HL-60/S4 treated with phorbol 12-myristate 13-acetate at 8.2 ng/mL for 4 days and 3 days (cell line): ENCODE measurements around the gene RAD51B.

Experiments used
- in situ Hi-C: fragments of 300-500 bp; cut with MboI; formaldehyde crosslinking; loops from 2 replicates; pipeline ENCODE4 v1.15.0; 2022; ENCODE audit warnings: low sequenced_read_pairs

Gene RAD51B

DNA sequence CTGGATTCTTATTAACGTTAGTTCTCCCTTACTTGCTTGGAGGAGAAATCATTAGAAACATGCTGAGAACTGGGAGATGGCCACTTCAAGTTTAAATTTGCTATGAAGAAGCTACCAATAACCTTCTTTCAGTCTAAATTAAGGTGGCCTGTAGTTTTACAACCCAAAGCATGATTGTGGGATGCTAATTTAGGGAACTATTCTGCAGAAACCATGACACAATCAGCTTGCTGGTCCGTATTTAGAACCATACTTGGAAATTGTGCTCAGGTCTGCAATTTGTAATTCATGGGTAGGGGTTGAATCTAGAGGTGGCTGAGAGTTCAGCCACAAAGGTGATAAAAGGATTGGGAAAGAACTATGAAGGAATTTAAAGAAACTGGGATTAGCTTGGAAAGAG is 405.7 kb downstream of the RAD51B start:
- in situ Hi-C loops: loop anchor here (25.0 kb wide), 1 partner anchor 587 kb away; no protein-coding TSS in a partner anchor

DNA sequence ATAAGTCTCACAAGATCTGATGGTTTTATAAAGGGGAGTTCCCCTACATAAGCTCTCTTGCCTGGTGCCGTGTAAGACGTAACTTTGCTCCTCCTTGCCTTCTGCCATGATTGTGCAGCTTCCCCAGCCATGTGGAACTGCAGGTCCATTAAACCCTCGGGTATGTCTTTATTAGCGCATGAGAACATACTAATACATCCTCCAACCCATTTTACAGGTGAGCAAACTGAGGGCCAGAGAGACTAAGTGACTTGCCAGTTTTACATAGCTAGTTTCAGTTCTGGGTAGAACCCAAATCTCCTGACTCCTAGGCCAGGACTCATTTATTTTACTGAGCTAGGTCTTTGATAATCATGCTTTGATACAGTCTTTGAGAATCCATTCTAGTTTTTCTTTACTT is 406.9 kb downstream of the RAD51B start:
- in situ Hi-C loops: loop anchor here (25.0 kb wide), 1 partner anchor 586 kb away; no protein-coding TSS in a partner anchor

DNA sequence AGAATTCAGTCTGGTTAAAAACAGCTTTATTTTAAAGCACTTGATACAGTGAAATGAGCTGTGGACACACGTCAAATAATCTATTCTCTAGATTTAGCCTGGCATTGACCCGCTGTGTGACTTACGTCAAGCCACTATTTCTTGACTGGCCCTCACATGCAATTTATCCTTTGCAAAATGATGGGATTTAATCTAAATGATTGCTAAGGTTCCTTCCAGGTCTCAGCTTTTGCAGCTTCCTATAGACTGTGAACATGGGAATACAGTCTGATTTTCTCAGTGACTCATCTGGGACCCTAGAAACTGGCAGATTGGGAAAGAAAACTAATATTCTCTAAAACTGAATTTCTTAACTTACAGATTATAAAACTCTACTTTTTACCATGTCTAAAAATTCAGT is 409.1 kb downstream of the RAD51B start:
- in situ Hi-C loops: loop anchor here (25.0 kb wide), 1 partner anchor 584 kb away; no protein-coding TSS in a partner anchor

DNA sequence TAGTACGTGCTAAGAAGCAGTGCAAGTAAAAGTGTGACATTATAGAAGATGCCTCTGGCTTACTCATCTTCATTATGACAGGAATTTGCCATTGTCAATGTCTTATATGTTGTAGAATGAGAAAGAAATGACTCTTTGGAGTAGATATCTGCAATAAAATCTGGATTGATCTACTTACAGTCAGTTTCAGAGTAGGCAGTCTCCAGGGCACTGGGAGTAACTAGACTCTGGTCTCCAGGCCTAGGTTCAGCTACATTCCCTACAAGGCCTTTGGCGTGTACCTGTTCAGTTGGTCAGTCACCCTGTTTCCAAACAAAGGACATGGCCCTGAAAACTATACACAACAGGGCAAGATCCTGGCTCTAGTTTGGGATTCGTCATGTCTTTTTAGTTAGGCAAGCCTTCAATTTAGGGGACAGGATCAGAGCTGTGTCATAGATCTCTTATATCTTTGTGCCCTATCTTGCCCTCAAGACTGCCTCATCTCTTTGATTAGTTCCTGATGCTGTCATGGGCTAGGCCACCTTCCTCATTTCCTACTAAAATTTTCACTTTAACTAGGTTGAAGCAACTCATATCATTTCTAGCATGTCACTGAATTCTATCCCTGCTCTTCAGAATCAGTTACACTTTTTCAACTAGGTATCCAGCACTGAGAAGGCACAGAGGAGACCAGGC is 410.0 kb downstream of the RAD51B start:
- in situ Hi-C loops: loop anchor here (25.0 kb wide), 1 partner anchor 583 kb away; no protein-coding TSS in a partner anchor

DNA sequence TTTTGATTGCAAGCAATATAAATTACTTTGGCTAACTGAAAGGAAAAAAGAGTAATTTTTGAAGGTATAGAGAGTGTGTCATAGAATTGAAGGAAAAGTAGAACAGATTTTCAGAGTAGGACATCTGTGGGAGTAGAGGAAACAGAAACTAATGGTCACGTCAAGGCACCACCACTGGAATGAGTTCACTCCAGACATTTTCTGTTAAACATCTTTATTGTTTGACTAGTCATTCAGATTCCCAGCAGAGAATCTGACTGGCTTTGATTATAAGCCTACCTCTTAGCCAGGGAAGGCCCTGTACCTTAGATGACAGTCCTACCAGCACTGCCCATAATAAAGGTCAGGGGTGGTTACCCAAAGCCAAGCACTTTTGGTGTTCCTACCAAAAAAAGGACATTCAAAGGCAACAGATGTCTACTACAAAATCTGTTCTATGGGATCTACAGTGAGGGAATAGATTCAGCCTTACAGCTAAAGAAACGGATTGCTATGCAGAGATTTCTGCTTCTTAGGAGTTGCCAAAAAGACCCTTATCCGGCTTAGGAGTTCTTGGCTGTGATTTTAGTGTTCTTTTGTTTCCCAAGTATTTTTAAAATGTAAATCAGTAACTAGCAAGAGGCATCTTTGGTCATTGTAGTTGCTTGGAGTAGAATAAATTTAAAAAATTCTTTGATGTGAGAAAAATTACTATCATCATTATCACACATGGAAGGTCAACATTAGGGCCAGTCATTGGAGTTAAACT is 410.8 kb downstream of the RAD51B start:
- in situ Hi-C loops: loop anchor here (25.0 kb wide), 1 partner anchor 582 kb away; no protein-coding TSS in a partner anchor

DNA sequence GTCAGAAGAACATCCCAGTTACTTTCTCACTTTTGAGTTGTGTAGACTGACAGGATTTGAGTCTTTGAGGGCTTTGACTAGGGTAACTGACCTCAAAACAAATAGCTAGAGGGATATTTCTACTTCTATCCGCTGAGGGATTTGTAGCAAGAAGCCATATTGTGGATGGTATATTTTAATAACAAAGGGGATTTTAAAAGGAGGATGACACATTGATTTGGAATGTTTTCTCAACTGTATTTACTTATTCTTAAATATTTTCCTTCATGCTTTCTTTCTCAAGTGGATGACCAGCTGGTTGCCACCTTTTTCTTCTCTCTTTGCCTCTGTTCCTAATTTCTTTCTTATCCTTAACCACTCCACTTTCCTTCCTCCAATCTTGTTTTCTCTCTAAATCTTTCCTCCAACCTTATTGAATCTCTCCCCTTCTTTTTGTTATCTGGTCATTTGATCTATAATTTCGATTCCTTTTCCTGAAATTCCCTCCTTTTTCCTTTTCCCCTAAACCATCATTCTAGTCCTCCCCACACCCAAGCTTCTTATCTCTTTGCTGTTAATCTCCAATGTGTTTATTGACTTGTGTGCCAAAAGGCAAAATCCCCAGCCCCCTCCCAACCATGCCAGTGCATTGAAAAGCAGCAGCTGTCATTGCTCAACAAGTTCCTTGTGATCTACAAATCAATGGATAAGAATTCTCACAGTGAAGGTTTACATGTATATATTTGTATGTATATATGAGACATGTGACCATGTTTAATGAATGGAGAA is 411.6 kb downstream of the RAD51B start:
- in situ Hi-C loops: loop anchor here (25.0 kb wide), 1 partner anchor 581 kb away; no protein-coding TSS in a partner anchor

DNA sequence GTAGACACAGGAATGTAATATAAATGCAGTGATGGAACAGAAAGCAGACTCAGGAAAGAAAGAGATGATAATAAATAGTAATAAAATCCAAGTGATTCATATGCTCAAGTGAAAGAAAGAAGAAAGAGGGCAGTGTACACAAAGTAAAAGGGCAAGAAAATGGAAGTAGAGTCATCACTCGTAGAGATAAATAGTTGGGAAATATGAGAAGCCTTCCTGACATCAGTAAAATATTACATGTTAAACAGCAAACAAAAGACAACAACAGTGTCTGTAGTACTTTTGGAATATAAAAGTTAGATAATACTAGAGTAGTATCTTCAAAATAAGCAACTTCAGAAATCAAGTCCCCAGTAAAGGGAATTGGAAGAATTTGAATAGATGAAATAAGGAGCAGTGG is 412.3 kb downstream of the RAD51B start:
- in situ Hi-C loops: loop anchor here (25.0 kb wide), 1 partner anchor 580 kb away; no protein-coding TSS in a partner anchor

DNA sequence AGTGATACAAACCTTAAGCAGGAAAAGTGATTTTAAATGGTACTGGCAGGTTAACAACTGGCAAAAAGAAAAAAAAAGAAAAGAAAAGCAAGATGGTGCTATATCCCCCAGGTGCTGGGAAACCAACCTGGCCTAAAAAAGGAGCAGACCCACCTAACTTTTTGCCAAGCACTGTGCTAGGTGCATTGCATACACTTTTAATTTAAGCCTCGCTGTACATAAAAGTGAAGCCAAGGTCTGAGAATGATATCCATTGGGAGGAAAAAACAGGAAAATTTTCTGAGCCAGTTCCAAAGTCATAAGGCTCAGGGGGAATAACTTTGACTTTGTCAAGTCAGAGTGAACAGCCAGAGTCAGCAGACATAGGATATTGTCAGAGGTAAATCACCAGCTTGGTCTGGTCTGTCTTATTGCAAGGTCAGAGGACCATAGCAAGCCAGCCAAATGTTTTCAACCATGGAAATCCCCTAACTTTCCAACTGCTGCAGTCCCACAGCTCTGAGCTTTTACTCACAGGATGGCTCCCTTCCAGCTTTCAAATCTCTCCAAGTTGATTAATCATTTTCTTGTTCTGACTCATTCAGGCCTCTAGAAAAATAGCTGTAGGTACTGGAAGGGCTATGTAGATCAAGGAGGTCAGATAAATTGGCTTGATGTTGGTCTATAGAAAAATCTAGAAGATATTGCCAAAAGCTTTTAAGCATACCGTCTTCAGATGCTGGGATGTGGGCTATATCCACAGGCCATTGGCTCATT is 412.9 kb downstream of the RAD51B start:
- in situ Hi-C loops: loop anchor here (25.0 kb wide), 1 partner anchor 580 kb away; no protein-coding TSS in a partner anchor

DNA sequence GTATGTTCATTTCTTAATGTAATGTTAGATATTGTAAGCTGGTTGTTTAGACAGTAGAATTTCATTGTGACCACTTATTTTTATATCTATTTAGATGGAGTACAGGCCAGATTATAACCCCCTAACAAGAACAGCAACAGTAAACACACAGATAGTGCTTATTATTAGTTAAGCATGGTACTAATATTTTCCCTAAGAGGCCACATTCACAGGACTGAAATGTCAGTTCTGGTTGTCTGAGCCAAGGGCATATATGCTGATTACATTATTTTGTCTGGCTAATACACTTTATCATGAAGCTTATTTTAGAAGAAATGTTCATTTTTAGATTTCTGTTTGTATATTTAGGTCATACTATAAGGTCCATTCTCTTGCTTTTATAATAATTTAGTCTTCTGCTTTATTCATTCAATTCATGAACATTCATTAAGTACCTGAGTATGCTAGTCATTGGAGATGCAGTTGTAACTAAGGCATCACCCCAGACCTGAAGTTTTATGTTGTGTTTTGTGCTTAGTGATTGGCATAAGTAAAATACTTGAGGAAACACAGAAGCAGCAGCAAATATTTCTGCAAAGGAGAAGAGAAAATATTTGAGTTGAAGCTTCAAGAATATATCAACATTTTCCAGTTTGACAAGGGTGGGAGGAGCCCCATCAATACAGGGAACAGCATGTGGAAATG is 413.7 kb downstream of the RAD51B start:
- in situ Hi-C loops: loop anchor here (25.0 kb wide), 1 partner anchor 579 kb away; no protein-coding TSS in a partner anchor

DNA sequence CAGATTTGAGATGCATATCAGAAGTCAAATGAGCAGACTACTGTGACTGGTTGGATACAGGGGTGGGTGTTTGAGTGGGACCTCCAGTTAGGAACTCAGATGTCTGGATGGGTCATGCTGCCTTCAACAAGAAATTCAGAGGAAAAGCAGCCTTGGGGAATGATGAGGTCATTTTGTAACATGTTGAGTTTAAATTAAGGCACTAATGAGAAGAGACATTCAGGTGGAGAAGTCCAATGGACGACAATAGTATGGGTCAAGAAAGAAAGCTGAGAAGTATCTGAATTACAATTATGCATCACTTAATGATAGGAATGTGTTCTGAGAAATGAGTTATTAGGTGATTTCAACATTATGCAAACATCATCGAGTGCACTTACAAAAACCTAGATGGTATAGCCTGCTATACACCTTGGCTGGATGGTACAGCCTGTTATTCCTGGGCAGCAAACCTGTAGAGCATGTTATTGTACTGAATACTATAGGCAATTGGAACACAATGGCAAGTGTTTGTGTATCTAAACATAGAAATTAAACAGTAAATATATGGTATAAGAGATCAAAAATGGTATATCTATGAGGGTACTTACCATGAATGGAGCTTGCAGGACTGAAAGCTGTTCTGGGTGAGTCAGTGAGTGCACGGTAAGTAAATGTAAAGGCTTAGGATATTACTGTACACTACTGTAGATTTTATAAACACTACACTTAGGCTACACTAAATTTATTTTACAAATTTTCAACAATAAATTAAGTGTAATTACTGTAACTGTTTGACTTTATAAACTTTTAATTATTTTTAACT is 414.7 kb downstream of the RAD51B start:
- in situ Hi-C loops: loop anchor here (25.0 kb wide), 1 partner anchor 578 kb away; no protein-coding TSS in a partner anchor

DNA sequence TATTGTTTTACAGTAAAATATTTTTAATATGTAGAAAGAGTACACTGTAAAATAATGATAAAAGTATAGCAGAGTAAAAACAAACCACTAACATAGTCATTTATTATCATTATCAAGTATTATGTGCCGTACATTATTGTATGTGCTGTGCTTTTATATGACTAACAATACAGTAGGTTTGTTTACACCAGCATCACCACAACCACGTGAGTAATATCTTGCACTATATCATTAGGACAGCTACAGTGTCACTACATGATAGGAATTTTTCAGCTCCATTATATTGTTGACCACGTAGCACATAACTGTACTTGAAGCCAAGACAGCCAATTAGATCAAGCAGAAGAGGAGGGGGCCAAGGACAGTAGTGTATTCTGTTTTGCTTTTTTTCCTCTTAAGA is 415.4 kb downstream of the RAD51B start:
- in situ Hi-C loops: loop anchor here (25.0 kb wide), 1 partner anchor 577 kb away; no protein-coding TSS in a partner anchor

DNA sequence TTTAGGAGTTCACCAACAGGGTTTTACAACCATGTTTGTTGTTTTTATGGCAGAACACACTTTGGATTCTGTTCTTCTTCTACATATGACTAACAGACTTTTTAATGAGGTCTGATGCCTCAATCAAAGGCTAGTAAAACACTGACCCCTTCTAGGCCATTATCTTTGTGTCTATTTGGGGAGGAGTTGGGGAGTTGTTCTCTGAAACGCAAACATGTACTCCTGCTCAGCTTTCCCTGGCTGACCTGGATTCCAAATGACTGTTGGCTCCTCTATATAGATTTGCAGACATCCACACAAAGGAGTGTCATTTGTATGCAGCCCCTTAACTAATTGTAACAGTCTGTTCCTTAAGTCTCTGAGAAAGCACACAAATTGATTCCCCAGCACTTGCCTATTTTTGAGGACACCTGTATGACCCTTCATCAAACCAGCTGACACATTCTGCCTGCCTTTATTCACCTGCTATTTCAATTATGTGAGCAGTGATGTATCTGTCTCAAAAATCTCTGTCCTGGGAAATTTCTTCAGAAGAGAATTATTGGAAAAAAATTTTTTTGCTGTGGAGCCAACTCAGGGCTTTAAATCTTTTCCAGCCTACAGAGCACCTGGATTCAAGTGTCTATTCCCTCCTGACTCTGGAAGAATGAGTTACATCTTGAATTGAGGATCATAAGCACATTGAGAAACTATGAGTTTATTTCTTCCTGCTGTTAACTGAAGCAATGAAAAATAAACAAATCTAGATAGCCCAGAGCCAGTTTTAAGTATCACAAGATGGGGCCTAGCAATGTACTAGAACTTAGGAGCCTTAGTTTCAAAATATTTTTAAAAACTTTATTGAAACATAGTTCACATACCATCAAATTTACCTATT is 417.2 kb downstream of the RAD51B start:
- in situ Hi-C loops: loop anchor here (25.0 kb wide), 1 partner anchor 575 kb away; no protein-coding TSS in a partner anchor

DNA sequence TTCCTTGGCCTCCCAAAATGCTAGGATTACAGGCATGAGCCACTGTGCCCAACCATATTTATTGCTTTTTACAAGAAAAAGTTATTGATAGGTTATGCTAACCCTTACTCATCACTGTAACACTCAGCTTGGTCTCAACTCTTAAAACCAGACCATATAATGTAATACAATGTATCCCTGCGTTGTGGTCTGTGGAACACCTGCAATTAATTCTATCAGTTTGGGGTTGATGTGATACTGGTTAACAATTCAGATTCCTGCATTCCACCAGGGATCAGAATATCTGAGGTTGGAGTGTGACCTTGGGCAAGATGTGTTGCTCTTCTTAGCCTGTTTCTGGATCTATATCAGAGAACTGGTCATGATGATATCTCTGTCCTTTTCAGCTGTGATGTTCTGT is 419.0 kb downstream of the RAD51B start:
- in situ Hi-C loops: loop anchor here (25.0 kb wide), 1 partner anchor 574 kb away; no protein-coding TSS in a partner anchor

DNA sequence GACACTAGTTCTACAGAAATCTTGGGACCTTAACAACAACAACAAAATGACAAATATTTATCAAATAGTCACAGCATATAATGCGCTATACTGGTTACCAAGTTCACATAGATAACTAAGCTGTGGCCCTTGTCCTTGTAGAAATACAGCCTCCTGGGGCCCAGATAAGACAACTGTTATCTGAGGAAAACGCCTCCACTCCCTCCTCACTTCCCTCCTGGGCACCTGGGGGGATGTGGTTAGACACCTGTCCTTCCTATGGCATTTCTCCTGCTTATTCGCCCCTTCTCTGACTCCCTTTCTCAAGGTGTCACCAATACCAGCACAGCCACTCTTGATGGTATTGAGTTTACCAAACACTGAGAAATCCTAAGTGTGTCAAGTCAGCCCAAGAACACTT is 419.4 kb downstream of the RAD51B start:
- in situ Hi-C loops: loop anchor here (25.0 kb wide), 1 partner anchor 573 kb away; no protein-coding TSS in a partner anchor

DNA sequence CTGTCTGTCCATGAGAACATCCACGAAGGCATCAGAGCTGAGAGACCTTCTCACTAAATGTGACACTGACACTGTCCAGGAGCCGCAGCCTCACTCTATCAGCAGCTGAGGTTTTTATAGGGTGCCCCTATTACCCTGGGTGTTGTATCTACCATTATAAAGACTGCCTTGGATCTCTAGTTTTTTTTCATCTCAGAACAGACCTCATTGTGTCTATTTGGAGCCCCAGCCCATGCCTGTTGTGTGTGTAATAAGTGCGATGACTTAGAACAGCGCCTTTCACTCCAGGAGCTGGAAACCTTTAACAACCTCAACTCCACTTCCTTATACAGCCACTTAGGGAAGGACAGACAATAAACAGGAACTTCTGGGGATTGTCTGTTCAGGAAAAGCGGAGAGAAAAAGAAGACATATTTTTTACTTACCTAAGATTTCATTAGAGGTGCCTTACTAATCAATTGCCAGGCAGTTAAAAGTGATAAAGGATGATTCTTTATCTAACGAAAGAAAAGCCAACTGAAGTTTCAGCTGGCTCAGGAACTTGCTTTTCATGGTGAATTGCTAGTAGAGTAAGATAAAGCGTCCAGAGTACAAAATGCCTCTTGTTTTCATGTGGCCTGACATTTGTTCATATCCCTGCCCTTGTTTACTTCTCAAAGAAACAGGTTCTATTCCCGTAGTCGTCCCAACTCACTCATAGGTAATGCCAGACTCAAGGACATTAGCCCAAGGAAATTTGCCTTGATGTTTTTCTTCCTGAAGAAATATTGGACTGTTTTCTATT is 420.6 kb downstream of the RAD51B start:
- in situ Hi-C loops: loop anchor here (25.0 kb wide), 1 partner anchor 572 kb away; no protein-coding TSS in a partner anchor

DNA sequence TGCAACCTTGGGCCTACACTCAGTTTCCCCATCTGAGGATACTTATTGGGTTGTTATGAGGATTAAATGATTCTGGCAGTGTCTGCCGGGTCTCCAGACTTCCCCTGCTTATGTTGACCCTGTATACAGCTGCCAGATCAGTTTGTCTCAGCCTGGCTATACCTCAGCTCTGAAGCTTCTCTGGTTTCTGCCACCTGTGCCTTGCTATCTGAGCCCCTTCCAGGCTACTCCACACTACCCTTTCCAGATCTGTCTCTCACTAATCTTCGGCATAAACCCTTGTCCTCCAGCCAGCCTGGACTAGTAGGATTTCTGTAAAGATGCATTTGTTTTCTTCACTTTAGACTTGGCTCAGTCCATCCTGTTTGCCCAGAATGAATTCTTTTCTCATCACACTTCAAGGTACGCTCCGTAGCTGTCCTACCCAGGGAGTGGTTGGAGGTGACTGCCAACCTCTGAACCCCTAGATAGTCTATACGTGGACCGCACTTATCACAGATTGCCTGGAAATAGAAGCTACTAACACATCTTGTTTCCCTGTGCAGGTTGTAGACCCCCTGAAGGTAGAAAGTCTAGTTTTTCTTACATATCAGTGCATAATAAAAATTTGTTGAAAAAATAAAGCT is 422.4 kb downstream of the RAD51B start:
- in situ Hi-C loops: loop anchor here (25.0 kb wide), 1 partner anchor 570 kb away; no protein-coding TSS in a partner anchor
